Measurements from ENCODE around the gene OR1E1.

DNA sequence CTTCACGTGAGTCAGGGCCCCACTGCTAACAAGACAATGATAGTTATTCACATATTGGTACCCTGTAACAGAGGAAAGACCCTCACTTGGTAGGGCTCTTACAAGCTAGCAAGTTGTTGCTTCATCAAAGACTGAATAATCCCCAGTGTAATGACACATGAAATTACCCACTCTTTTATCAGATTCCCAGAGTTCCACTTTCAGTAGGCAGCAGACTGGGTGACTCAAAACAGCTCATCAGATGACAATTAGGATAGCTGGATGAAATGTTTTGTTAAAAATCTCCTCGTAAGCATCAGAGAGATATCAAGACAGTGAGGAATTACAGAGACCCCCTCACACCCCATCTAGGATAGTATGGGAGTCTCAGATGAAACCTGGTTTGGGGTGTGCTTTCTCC is 42.2 kb upstream of the OR1E1 start:
- TF ChIP-seq, protein P1, sequence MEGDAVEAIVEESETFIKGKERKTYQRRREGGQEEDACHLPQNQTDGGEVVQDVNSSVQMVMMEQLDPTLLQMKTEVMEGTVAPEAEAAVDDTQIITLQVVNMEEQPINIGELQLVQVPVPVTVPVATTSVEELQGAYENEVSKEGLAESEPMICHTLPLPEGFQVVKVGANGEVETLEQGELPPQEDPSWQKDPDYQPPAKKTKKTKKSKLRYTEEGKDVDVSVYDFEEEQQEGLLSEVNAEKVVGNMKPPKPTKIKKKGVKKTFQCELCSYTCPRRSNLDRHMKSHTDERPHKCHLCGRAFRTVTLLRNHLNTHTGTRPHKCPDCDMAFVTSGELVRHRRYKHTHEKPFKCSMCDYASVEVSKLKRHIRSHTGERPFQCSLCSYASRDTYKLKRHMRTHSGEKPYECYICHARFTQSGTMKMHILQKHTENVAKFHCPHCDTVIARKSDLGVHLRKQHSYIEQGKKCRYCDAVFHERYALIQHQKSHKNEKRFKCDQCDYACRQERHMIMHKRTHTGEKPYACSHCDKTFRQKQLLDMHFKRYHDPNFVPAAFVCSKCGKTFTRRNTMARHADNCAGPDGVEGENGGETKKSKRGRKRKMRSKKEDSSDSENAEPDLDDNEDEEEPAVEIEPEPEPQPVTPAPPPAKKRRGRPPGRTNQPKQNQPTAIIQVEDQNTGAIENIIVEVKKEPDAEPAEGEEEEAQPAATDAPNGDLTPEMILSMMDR (IDR thresholded peaks at IDR 0.05 in 4 of 5, conservative IDR thresholded peaks at IDR 0.05 in 1 of 5): no peak
- TF ChIP-seq POLR2A (IDR thresholded peaks at IDR 0.05): no peak
